ENCODE results near the gene VPS9D1. TPM values are rescaled to one million over a fixed set of nuclear protein-coding genes. Genes with fewer than 3 reads are reported as not detected.

Gene VPS9D1
- total RNA-seq, 1 experiment from 2014 or later = 26.7 TPM

DNA sequence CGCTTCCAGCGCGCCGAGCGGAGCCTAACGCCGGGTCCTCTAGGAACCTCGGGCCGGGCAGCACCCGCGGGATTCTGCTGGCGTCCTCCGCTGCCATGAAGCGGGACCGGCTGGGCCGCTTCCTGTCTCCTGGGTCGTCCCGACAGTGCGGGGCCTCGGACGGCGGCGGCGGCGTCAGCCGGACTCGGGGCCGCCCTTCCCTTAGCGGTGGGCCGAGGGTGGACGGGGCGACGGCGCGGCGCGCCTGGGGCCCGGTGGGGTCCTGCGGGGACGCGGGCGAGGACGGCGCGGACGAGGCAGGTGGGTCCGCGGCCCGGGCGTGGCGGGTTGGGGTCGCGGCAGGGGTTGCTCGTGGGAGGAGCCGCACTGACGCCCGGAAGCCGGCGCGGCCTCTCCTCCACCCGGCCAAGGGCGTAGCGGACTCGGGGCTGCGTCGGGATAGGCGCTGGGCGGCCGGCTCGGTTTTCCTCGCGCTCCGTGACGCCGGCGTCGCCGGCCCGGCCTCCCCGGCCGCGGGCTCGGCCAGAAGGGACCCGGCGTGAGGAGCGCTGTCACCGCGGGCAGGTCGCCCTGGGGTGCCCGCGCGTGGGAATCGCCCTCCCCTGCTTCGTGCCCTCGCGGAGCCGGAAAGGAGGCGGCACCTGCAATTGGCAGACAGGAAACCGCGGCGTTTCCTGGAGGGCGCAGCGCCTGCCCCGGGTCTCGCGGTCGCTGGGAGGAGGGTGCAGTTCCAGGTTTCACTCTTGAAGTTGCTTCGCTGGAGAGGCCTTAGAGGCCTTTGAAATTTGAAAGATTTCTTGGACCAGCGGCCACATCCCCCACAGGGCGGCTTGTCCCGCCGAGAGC, 1.1 kb upstream of the VPS9D1 start:
- H3K36me3 Mint-ChIP-seq (ENCODE audit: insufficient read depth, unreplicated experiment) = peaks cover 83% of the 10 kb centered on the region
- TF ChIP-seq CTCF (IDR thresholded peaks at IDR 0.05; ENCODE audit: unreplicated experiment) = no peak
- no peaks in the 10 kb centered on the region for H3K27me3 Mint-ChIP-seq (ENCODE audit: unreplicated experiment)
- peak overlapping the region; percentile 81 for H3K4me3 Mint-ChIP-seq (ENCODE audit: low read depth, unreplicated experiment)
- no peaks in the 10 kb centered on the region for H3K9me3 Mint-ChIP-seq (ENCODE audit: low read depth, unreplicated experiment)
- intact Hi-C loops (cut with micrococcal nuclease; ENCODE audit: unreplicated experiment) = no loop called here
- CTCF ChIA-PET = interaction anchor here (1.3 kb wide), 1 partner anchor 16 kb away, joined by 4 read pairs; no protein-coding TSS in a partner anchor
- peaks cover 47% of the 10 kb centered on the region for H3K4me1 Mint-ChIP-seq (ENCODE audit: low read depth, unreplicated experiment)
- DNase-seq = peak; percentile 66
- peak overlapping the region; percentile 81 for H3K27ac Mint-ChIP-seq (ENCODE audit: unreplicated experiment)
- no TSS peak for BruUV-seq (replicated peaks)

DNA sequence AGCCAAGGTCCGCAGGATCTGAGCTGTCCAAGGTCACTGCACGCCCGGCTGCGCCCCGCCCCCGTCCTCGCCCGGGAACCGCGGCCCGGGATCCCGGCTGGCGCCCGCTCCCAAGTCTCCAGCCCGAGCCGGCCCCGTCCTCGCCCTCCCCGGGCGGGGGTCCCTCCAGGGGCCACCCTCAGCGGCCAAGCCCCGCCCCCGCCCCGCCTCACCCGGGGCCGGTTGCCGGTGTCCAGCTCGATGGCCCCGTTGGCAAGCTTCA, 216 bp downstream of the VPS9D1 start:
- no TSS peak for BruUV-seq (replicated peaks)
- intact Hi-C loops (cut with micrococcal nuclease; ENCODE audit: unreplicated experiment) = no loop called here
- DNase-seq = peak; percentile 65

GRCh38 chr16:89717688-89718505, 2.8 kb downstream of the VPS9D1 start:
- no peak for TF ChIP-seq CTCF (IDR thresholded peaks at IDR 0.05; ENCODE audit: unreplicated experiment)
- Mint-ChIP-seq H3K4me1 (ENCODE audit: low read depth, unreplicated experiment) (peaks cover 37% of the 10 kb centered on the region), H3K27me3 (ENCODE audit: unreplicated experiment) (no peaks in the 10 kb centered on the region), H3K9me3 (ENCODE audit: low read depth, unreplicated experiment) (no peaks in the 10 kb centered on the region), H3K36me3 (ENCODE audit: insufficient read depth, unreplicated experiment) (peaks cover 91% of the 10 kb centered on the region), H3K27ac (ENCODE audit: unreplicated experiment) (peak overlapping the region; percentile 68), H3K4me3 (ENCODE audit: low read depth, unreplicated experiment) (peak overlapping the region; percentile 81)
- intact Hi-C loops (cut with micrococcal nuclease; ENCODE audit: unreplicated experiment) = no loop called here
- DNase-seq = no peak
- no TSS peak for BruUV-seq (replicated peaks)
- CTCF ChIA-PET = interaction anchor here (1.2 kb wide), 1 partner anchor 12 kb away, joined by 4 read pairs; no protein-coding TSS in a partner anchor

More for the DNA sequence above, 216 bp downstream of the VPS9D1 start:
- CTCF ChIA-PET = interaction anchor here (0.8 kb wide), 1 partner anchor 20 kb away, joined by 4 read pairs; no protein-coding TSS in a partner anchor
- peak overlapping the region; percentile 68 for H3K27ac Mint-ChIP-seq (ENCODE audit: unreplicated experiment)
- H3K9me3 Mint-ChIP-seq (ENCODE audit: low read depth, unreplicated experiment) = no peaks in the 10 kb centered on the region
- peak overlapping the region; percentile 81 for H3K4me3 Mint-ChIP-seq (ENCODE audit: low read depth, unreplicated experiment)
- peaks cover 47% of the 10 kb centered on the region for H3K4me1 Mint-ChIP-seq (ENCODE audit: low read depth, unreplicated experiment)
- no peaks in the 10 kb centered on the region for H3K27me3 Mint-ChIP-seq (ENCODE audit: unreplicated experiment)
- peaks cover 91% of the 10 kb centered on the region for H3K36me3 Mint-ChIP-seq (ENCODE audit: insufficient read depth, unreplicated experiment)
- no peak for TF ChIP-seq CTCF (IDR thresholded peaks at IDR 0.05; ENCODE audit: unreplicated experiment)

GRCh38 chr16:89716916-89717687, 3.6 kb downstream of the VPS9D1 start:
- Mint-ChIP-seq H3K36me3 (ENCODE audit: insufficient read depth, unreplicated experiment) (peaks cover 91% of the 10 kb centered on the region), H3K27me3 (ENCODE audit: unreplicated experiment) (no peaks in the 10 kb centered on the region), H3K4me3 (ENCODE audit: low read depth, unreplicated experiment) (peak overlapping the region; percentile 81), H3K4me1 (ENCODE audit: low read depth, unreplicated experiment) (peaks cover 31% of the 10 kb centered on the region), H3K9me3 (ENCODE audit: low read depth, unreplicated experiment) (no peaks in the 10 kb centered on the region), H3K27ac (ENCODE audit: unreplicated experiment) (peak overlapping the region; percentile 68)
- DNase-seq = no peak
- TF ChIP-seq CTCF (IDR thresholded peaks at IDR 0.05; ENCODE audit: unreplicated experiment) = no peak
- no TSS peak for BruUV-seq (replicated peaks)
- intact Hi-C loops (cut with micrococcal nuclease; ENCODE audit: unreplicated experiment) = no loop called here
- CTCF ChIA-PET = interaction anchor here (1.2 kb wide), 1 partner anchor 11 kb away, joined by 4 read pairs; no protein-coding TSS in a partner anchor

All from Calu3 (cell line).